IPS DF 19.7 (cell line): Measurements from ENCODE around the gene CPTP.

ENCODE experiments used
- DNase-seq: peaks from one replicate; pipeline ENCODE4 v3.0.0-alpha.2; 2013; ENCODE audit warnings: low read depth, low spot score

CPTP gene

DNA sequence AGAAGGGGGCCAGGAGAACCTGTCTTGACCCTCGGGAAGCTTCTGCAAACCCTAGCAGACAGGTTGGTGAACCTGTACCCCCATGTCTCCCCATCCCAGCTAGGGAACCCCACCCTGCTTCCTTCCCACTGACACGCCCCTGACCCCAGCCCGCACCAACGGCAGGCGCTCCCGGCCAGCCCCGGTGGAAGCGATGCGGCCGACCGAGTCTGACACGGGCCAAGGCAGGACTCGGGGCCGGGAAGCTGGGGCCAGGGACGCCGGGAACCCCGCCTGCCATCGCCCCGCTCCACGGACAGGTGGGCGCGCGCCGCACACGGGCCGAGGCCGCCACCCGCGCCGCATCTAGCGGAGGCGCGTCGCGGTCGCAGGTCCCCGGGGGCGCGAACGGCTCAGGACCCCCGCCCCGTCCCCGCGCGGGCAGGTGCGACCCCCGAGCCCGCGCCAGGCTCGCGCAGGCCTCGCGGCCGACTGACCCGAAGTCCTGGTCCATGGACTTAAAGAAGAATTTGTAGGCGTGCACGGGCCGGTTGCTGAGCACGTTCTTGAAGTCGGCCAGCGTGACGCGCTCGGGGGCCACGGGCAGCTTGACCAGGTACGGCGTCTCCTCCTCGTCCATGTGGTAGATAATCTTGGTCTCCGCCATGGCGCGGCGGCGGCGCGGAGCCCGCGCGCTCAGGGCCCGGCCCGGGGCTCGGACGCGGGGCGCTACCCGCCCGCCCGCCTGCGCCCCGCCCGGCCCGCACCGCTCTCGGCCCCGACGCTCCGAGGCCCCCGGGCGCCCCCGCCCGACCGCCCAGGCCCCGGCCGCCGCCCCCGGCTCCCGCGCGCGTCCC is 24.0 kb downstream of the CPTP start:
- no peak for DNase-seq

DNA sequence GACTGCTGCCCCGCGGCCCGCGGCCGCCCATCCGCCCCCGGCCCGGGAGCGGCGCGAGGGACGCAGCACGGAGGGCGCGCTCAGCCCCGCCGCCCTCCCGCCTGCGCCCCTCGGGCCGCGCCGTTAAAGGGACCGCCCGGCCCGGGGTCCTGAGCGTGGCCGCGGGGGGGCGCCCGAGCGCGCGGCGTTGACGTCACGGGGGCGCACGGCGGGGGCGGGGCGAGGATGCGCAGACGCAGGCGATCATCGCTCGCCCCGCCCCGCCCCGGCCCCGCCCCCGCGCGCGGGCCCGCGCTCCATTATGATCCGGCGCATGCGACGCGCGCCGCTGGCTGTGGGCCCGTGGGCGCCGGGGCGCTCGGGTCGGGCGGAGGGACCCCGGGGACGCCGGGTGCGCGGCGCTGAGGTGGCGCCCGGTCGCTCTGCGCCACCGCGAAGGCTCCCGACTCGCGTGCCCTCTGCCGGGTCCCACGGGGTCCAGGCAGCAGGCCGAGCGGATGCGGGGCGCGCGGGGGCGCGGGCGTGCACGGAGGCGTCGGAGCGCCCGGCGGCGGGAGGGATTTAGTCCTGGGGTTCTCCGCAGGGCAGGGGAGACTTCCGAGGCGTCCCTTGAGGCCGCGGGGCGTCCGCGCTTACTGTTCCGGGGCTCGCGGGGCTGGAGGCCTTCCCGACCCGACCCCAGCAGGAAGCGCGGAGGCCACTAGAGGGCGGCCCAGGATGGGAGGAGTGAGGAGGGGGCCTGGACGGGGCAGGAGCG is 24.8 kb downstream of the CPTP start, which contains the start of gene DVL1:
Gene DVL1, minus strand, starts transcription at position 163 of the 757 bp plus-strand sequence. CDS start 353 bp downstream, outside the sequence.
- DNase-seq: no peak

DNA sequence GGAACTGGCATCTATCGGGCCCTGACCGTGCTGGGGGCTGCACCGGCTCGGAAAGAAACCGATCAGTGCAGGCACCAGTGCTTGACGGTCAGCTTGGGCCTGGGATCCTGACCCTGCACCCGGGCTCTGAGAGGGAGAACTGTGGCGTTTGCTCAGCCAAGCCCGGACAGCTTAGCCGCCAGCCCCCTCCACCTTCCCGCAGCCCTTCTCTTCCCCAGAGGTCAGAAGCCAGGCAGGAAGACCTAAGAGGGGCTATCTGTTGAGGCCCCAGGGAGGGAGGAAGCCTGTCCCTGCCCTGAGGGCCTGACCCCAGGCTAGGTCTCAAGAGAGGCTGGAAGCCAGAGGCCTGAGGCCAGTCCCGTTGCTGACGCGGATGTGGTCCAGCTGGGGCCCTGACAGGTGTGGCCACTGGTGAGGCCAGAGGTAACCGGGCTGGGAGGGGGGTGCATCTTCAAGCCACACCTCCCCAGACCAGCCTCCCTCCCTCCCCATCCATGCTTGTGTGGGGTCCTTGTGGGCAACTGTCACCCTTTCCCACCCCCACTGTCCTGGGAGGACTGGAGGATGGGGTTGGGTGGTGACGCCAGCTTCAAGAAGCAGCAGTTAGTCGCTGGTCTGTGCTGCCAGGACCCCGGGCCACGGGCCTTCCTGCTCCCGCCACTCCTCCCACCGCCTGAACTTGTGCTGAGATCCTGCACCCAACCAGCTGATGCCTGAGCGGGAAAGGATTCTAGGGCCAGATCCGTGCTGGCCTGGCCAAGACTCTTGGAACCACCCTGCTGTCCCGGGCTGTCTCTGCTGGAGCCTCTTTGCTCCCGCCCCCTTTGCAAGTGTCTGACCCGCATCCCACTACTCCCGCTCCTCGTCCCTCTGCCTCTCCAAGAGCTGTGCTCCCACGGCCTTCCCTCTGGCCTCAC is 27.2 kb downstream of the CPTP start:
- no peak for DNase-seq

DNA sequence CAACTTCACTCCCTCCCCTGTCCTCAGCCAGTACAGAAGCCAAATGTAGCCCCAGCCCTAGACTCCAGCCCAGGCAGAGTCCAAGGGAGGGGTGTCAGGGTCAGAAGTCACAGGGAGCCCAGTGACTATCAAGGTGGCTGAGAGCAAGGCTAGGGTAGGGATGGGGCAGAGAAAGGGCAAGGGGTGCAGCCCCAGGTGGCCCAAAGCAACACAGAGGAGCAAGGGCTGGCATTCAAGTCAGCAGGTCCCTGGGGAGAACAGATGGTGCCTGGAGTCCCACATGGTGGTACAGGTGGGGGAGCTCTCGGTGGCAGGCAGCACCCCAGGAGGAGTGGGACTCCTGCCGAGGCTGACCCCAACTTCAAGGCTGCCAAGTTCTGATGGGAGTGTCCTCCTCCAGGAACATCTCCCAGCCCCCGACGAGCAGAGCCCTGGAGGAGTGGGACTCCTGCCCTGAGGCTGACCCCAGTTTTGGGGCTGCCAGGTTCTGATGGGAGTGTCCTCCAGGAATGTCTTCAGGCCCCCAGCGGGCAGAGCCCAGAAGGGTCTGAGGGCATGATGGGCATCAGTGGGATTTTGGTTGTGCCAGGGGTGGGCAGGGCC is 28.3 kb downstream of the CPTP start:
- no peak for DNase-seq

DNA sequence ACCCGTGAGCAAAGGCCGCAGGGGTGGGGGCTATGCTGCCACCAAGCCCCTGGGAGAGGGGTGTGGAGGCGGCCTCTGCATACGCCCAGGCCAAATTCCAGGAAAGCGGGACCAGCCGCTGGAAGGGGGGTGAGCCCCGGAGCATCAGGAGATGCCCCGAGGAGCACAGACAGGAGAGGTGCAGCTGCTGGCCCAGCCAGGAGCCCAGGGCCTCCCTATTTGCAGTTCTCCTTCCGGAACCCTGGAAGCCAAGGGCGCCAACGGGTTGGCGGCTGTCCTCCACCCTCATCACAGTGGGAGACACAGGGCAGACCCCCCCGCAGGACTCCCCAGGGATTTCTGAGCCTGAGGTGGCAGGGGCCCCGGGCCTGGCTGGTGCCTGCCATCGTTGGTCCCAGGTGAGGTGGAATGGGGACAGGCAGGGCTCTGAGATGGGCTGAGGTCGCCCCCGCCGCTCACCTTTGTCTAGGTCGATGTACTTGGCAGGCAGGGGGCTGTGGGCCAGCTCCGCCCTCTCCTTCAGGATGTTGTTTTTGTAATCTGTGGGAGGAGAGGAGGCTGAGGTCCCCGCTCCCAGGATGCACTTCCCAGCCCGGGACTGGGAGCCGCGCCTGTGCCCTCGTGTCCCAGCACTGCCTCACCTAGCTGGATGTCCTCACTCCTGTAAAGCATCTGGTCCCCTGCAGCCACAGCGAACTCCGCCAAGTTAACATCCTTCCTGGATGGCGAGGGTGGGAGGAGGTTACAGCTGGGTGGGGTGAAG is 29.0 kb downstream of the CPTP start:
- no peak for DNase-seq

DNA sequence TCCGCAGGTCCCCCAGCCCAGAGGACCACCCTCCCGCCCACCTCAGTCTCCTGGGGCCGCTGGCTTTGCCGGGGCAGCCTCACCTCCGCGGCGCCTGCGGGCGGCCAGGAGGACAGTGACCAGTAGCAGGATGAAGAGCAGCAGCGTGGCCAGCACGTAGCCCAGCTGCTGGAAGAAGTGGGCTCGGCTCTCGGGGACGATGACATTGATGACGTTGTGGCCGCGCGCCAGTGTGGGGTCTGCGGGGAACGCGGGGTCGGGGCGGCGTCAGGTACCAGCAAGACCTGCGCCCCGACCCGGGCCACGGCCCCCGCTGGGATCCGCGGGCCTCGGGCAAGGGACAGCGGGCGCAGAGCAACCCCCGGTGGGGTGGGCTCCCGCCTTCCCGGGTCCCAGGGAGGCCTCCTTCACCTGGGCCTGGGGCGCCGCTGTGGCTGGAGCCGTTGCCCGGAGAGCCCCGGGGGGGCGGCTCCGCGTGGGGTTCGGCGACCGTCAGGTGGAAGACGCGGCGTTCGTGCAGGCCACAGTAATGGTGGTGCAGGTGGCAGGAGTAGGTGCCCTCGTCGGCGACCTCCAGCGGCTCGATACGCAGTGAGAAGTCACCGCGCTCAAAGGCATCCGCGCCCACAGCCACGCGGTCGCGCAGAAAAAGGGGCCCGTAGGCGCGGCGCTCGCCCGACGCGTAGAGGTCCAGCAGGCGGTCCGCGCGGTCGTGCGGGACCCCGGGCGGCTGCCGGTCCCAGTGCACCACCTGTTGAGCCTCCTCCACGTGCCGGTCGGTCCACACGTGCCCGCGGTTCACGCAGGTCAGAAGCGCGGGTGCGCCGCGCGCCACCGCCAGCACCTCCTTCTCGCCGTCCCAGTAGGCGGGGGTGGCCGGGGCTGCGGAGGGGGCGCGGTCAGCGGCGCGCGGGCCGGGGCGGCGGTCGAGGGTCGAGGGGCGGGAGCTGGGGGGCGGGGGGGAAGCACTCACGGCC is 30.0 kb downstream of the CPTP start:
- no peak for DNase-seq

DNA sequence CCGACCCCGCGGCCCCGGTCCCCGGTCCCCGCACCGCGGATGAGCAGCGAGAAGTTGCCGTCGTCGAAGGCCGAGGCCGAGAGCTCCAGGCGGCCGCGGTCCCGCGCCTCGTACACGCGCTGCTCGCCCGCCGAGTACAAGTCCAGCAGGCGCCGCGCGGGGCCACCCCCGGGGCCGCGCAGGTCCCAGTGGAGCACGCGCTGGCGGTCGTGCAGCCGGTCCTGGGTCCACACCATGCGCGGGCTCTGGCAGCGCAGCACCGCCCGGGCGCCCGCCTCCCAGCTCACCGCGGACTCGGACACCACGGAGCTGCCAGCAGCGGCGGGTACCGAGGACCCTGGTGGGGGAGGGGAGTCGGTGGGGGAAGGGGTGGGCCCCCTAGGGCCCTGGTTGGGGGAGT is 30.8 kb downstream of the CPTP start:
- no peak for DNase-seq

DNA sequence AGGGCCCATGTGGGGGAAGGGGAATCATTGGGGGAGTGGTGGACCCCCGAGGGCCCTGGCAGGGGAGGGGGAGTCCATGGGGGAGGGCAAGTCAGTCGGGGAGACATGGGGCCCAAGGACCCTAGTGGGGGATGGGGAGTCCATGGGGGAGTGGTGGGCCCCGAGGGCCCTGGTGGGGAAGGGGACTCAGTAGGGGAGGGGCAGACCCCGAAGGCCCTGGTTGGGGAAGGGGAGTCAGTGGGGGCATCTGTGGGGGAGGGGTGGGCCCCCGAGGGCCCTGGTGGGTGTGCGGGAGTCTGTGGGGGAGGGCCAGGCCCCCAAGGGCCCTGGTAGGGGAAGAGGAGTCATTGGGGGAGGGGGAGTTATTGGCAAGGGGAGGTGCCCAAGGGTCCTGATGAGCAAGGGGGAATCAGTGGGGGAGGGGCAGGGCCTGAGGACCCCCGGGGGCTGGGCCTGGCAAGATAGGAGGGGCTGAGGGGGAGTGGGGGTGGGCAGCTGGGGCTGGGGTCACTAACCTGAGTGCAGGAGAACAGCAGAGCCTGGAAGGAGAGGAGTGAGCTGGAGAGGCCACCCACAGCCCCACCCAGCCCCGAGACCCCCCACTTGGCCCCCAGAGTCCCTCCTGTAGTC is 31.7 kb downstream of the CPTP start:
- no peak for DNase-seq

DNA sequence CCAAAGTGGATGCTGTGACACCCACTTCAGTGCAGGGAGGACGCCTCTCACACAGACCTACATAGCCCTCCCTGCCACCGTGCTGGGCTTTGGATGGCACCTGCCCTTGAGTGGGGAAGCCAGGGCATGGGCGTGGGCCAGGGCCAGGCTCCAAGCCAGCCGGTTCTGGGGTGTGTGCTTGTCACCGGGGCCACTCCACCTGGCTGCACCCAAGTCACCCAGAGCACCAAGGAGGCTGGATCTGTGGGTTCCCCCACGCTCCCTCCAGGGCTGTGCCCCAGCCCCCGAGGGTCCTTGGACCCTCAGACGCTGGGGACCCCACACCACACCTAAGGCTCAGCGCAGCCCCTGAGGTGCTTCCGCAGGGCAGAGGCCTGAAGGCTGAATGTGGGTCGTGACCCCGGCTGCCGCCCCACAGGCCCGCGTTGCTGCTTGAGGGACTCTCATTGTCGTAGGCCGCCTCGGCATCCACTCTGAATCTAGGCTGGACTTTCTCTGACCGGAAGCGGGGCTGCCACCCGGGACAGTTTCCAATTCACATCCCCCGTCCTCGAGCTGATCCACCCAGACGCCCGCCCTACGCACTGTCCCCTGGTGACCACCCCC is 32.3 kb downstream of the CPTP start:
- no peak for DNase-seq

DNA sequence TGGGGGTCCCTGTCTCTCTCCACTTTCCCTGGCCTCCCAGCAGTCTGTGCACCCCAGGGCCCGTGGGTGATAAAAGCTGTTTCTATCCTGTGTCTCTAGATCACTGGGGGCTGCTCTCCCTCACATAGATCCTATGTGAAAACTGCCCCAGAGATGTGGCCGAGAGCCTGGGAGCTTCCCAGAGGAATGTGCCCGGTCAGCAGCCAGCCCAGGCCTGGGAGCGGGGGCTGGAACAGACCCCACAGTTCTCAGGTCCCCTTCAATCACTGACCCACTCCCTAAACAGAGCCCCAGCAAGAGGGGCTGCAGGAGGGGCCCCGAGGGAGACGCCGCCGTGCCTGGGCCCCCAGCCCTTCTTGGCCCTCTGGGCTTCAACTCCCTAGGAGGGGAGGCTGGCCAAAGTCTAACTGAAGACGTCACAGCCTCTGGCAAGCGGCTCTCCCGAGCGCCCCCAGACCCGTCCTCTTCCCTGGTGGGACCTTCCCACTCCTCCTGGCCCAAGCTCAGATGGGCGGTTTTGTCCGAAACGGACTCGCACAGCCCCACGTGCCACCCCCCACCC is 33.4 kb downstream of the CPTP start:
- no peak for DNase-seq

DNA sequence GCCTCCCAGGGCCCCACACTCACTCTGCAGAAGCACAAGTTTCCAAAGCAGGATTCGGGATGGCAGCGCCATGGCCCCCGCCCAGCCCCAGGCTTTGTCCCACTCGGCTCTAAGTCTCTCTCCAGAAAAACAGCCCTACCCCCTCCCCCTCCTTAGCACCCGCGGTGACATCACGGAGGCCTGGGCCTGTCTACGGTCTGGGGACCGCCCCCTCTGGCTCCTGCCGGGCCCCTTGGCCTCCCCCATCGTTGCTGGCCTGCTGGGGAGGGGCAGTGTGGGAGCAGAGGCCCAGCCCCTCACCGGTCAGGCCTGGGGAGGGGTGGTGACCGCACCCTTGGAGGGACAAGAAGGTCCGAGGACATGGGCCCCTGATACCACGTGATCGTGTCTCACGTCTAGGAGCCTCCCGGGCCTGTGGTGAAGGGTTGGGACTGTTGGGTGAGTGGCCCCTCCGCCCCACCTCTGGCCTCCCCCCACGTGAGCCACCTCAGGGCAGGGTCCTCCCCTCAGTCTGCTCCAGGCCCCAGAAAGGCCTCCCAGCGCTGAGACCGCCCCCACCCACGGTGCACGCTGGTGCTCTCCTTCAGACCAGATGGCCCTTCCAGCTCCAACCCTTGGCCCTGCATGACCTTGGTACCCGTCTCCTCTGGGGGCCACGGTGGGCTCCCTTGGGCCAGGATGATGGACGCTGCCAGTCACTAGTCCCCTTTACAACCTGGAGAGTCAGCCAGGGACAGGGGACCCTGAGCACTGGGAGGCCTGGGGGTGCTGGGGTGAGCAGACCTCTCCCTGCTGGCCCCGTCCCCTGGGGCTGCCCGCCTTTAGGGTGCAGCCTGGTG is 34.0 kb downstream of the CPTP start, which contains the start of gene MXRA8:
Gene MXRA8, minus strand, starts transcription at position 123 of the 839 bp plus-strand sequence. Its CDS starts 51 bp downstream, at position 72.
- DNase-seq: no peak

DNA sequence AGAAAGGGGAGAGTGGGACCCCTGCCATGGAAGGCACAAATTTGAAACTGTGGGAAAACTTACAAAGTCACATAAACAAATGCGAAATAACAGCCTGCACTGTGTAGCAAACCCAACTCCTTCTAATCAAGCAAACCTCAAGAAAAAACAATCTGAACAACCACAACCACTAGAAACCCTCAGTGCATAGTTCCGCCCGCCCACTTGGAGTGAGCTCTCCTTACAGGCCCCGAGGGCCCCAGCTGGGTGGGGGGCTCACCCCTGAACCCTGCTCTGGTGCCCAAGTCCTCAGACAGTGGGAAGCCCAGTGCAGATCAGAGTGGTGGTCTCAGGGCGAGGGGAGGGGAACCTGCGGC is 34.7 kb downstream of the CPTP start:
- DNase-seq: no peak

DNA sequence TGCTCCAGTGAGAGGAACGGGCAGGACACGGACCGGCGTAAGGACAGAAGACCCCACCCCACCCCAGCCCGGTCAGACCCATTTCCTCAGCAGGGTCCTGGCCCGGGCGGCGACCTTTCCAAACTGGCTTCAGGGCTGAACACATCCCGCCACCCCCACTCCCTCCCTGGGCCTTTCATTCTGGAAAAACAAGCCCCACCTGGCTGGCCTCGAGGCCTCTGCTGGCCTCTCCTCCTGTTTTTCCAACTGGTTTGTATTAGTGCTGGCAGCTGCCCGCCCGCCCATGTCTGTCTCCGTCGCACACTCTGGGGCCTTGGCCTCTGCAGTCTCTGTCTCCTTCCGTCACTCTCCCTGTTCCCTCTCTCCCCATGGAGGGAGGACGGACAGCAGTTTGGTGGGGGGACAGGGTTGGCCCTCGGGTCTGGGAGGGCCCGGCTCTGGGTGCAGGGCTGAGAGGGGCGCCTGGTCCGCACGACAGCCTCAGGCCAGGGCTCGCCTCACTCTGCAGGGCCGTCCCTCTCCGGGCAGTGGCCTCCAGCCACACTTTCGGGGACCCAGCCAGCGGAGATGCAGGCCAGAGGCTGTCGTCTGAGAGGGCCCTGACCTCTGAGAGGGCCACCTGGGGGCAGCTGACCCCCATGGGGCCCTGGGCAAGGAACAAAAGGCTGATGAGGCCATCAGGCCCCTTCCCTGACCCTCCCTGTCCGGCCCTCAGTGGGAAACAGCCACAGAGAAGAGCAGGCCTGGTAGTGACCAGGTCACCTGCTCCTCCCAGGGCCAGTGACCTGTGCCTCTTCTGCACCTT is 35.3 kb downstream of the CPTP start:
- no peak for DNase-seq

DNA sequence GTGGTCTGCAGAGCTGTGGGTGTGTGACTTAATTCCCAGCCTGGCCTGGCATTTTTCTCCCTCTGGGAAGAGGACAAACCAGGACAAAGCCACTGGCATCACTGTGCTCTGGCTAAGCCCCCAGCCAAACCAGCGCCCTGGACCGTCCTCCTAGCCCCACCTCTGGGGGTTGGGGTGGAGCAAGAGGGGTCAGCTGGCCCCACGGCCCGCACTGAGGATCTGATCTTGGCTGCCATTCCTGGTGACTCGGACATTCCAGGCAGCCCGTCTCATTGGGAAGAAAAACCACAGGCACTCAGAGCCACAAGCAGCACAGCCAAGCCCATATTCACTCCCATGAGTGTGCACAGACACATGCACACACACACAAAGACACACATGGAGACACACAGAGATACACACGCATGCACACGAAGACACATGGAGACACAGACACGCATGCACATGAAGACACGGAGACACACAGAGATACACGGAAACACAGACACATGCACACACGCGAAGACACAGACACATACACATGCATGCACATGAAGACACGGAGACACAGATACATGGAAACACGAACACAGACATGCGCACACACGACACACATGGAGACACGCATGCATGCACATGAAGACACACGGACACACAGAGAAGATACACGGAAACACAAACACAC is 36.0 kb downstream of the CPTP start:
- no peak for DNase-seq

DNA sequence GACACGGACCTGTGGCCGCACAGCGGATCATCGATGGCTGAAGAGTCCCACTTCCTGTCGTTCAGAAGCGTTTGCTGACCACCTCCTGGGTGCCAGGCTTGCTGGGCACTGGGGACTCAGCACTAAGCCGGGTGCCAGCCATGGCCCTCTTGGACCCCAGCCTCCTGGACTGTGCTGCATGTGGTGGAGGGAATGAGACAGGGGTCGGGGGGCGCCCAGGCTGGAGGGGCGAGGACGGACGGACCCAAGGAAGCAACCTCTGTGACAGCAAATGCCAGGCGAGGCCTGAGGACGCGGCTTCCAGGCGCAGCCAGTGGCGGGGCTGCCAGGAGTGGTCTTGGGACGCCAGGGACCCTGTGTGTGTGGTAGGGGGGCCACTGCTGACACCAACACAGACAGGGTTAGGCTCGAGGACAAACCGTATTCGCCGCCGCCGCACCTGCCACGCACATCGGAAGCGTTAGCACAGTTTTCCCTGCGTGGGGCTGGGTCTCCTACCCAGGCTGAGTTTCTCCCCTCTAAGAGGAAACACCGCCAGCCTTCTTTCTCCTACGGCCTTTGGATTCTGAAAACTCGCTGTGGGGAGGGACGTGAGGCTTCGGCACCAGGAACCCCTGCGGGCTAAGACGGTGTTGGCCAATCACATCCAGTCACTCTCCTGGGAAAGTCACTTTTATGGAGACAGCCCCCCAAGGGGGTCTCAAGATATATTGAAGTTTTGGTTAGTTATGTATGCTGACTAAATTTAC is 36.8 kb downstream of the CPTP start:
- no peak for DNase-seq
